B cell (primary cell): ENCODE results near the gene KLRC2. TPM values are rescaled to one million over a fixed set of nuclear protein-coding genes. Genes with fewer than 3 reads are reported as not detected.

Experiments
- ATAC-seq: fragments of 200-7000 bp; cut with Tn5 transposase; one replicate; pipeline ENCODE4 v1.10.0; 2021; ENCODE audit warnings: low read depth, mild to moderate bottlenecking, moderate number of reproducible peaks, moderate library complexity
- CTCF ChIA-PET: fragments of 350-600 bp; sonication (Branson Sonifier 250); formaldehyde crosslinking; loops from one replicate; lab custom pipeline; 2021; ENCODE audit warnings: antibody characterized with exemption, inconsistent platforms; lab: Charles Lee
- POLR2A ChIA-PET: fragments of 350-600 bp; sonication (Branson Sonifier 250); formaldehyde crosslinking; loops from one replicate; lab custom pipeline; 2021; ENCODE audit warnings: antibody characterized with exemption; lab: Charles Lee
- DNase-seq: peaks from one replicate; pipeline ENCODE4 v3.0.0; 2013
- H2AFZ ChIP-seq: 2 replicates; pipeline ENCODE4 v1.6.1; 2012; ENCODE audit warnings: mild to moderate bottlenecking, low read depth, low read length; ENCODE audit not compliant: insufficient read depth, poor library complexity, severe bottlenecking
- H3K27ac ChIP-seq, 2 donors: 1 replicate in 1 of 2; 2 replicates in 1 of 2; pipeline ENCODE4 v1.5.1; 2012 to 2013; ENCODE audit warnings: low read length in 2 of 2, mild to moderate bottlenecking in 2 of 2, moderate library complexity in 1 of 2
- H3K27me3 ChIP-seq, 4 experiments: fragments of 200-600 bp in 1 of 4; sonication (generic) in 1 of 4; replicated peaks in 1 of 4; 1 replicate in 2 of 4; 2 replicates in 2 of 4; pipeline versions ENCODE4 v1.6.1 to v1.7.0; 2013 to 2016; ENCODE audit warnings: low read length in 3 of 4, mild to moderate bottlenecking in 2 of 4, mixed read lengths in 1 of 4, moderate library complexity in 1 of 4; ENCODE audit not compliant: insufficient read depth in 4 of 4, control insufficient read depth in 3 of 4; ENCODE audit errors: control extremely low read depth in 1 of 4
- H3K36me3 ChIP-seq, 2 experiments: replicated peaks in 1 of 2; 1 replicate in 1 of 2; 2 replicates in 1 of 2; pipeline versions ENCODE4 v1.6.1 to v1.7.1; 2013; ENCODE audit warnings: low read length in 1 of 2; ENCODE audit not compliant: insufficient read depth in 2 of 2, control insufficient read depth in 1 of 2; ENCODE audit errors: control extremely low read depth in 1 of 2, extremely low read depth in 1 of 2
- H3K4me1 ChIP-seq, 2 donors: fragments of 200-600 bp in 1 of 2; sonication (generic) in 1 of 2; 1 replicate in 1 of 2; 2 replicates in 1 of 2; pipeline versions ENCODE4 v1.5.1 to v1.6.1; 2013 to 2017; ENCODE audit warnings: low read length in 2 of 2; ENCODE audit not compliant: control insufficient read depth in 2 of 2, insufficient read depth in 2 of 2
- H3K4me2 ChIP-seq: replicated peaks from 2 replicates; pipeline ENCODE3; 2012; ENCODE audit warnings: mild to moderate bottlenecking, low read depth, low read length; ENCODE audit not compliant: poor library complexity, severe bottlenecking
- H3K4me3 ChIP-seq, 5 experiments: fragments of 200-600 bp in 1 of 5; sonication (generic) in 1 of 5; 1 replicate in 3 of 5; 2 replicates in 2 of 5; pipeline versions ENCODE4 v1.5.1 to v1.7.0; 2011 to 2016; ENCODE audit warnings: low read length in 4 of 5, mild to moderate bottlenecking in 4 of 5, low read depth in 2 of 5, control low read depth in 1 of 5, moderate library complexity in 1 of 5; ENCODE audit not compliant: insufficient read depth in 1 of 5; ENCODE audit errors: control extremely low read depth in 1 of 5, extremely low read depth in 1 of 5
- H3K79me2 ChIP-seq: fragments of 200-600 bp; sonication (generic); one replicate; pipeline ENCODE4 v1.6.0; 2016; ENCODE audit warnings: low read length; ENCODE audit not compliant: control insufficient read depth, insufficient read depth
- H3K9ac ChIP-seq: fragments of 200-600 bp; sonication (generic); 2 replicates; pipeline ENCODE4 v1.6.1; 2017; ENCODE audit warnings: mild to moderate bottlenecking, low read length, moderate library complexity
- H3K9me3 ChIP-seq, 3 donors: one replicate each; pipeline versions ENCODE4 v1.6.1 to v1.7.1; 2013; ENCODE audit warnings: low read length in 2 of 3; ENCODE audit not compliant: control insufficient read depth in 2 of 3, insufficient read depth in 1 of 3; ENCODE audit errors: control extremely low read depth in 1 of 3
- H4K20me1 ChIP-seq: 2 replicates; pipeline ENCODE4 v1.6.0; 2012; ENCODE audit warnings: mild to moderate bottlenecking, low read length; ENCODE audit not compliant: insufficient read depth, control insufficient read depth, poor library complexity, severe bottlenecking
- H3K27ac Mint-ChIP-seq: one replicate; pipeline ENCODE4 v1.8.0; 2021; ENCODE audit warnings: mixed read lengths
- H3K27me3 Mint-ChIP-seq: one replicate; pipeline ENCODE4 v1.8.0; 2021; ENCODE audit warnings: mixed read lengths
- H3K4me1 Mint-ChIP-seq: one replicate; pipeline ENCODE4 v1.8.0; 2021; ENCODE audit warnings: mixed read lengths
- H3K4me3 Mint-ChIP-seq: one replicate; pipeline ENCODE4 v1.8.0; 2021; ENCODE audit warnings: mixed read lengths
- H3K9me3 Mint-ChIP-seq: one replicate; pipeline ENCODE4 v1.8.0; 2022; ENCODE audit warnings: mixed read lengths; ENCODE audit not compliant: insufficient read depth
- EZH2 ChIP-seq: IDR thresholded peaks from 2 replicates; pipeline ENCODE4 v1.6.1; 2012; ENCODE audit warnings: borderline replicate concordance, low read depth, mild to moderate bottlenecking, moderate library complexity, low read length; ENCODE audit not compliant: insufficient read depth, poor library complexity, severe bottlenecking
- whole genome bisulfite sequencing: methylation state at CpG from one replicate; pipeline ENCODE4 v1.1.5; 2013; ENCODE audit warnings: missing lambda C conversion rate; ENCODE audit not compliant: insufficient coverage; 5-methylcytosine and 5-hydroxymethylcytosine counted together
- intact Hi-C: fragments of 100-400 bp; cut with micrococcal nuclease; formaldehyde crosslinking; loops from one replicate; pipeline ENCODE4 v1.10.0; 2022
- polyA plus RNA-seq: library from polyadenylated mRNA; depleted of rRNA; stranded (reverse); fragments of >200 nt; gene quantifications from 2 replicates; pipeline ENCODE4 v1.2.3, GENCODE V29; 2012
- total RNA-seq, 2 donors: library from RNA; stranded (reverse); fragments of 120-200 nt in 1 of 2; gene quantifications; 1 replicate in 1 of 2; 2 replicates in 1 of 2; pipeline versions ENCODE4 v1.2.3 to v1.2.4, GENCODE V29; 2013 to 2022
- TF ChIP-seq, protein P1 (sequence below): fragments of 200-600 bp; IDR thresholded peaks from one replicate; pipeline ENCODE4 v1.8.0; 2022; ENCODE audit warnings: antibody characterized with exemption, mild to moderate bottlenecking

Gene KLRC2
- total and polyA plus RNA-seq, 2 donors (not counting 1 experiment from before 2014, with no cell fraction given) = 0.21 to 0.59 TPM

DNA sequence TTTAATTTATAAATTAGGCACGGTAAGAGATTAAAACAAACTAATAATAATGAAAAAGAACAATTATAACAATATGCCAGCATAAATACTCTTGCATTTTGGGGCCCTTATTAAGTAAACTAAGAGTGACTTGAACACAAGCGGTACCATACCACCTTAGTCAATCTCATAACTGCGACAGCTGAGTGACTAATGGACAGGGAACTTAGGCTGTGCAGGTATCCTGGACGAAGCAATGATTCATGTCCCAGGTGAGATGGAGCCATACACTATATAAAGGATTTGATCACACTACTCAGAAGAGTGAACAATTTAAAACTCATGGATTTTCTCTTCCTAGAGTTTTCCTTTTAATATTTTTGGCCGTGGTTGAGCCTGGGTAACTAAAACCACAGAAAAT lies 30.5 kb downstream of the KLRC2 start:
- H3K27me3 ChIP-seq = no peaks in the 10 kb centered on the region
- H3K9ac ChIP-seq = no peak overlapping the region
- no peaks in the 10 kb centered on the region for H3K79me2 ChIP-seq
- intact Hi-C loops = no loop called here
- no peak for TF ChIP-seq EZH2
- TF ChIP-seq, protein P1, sequence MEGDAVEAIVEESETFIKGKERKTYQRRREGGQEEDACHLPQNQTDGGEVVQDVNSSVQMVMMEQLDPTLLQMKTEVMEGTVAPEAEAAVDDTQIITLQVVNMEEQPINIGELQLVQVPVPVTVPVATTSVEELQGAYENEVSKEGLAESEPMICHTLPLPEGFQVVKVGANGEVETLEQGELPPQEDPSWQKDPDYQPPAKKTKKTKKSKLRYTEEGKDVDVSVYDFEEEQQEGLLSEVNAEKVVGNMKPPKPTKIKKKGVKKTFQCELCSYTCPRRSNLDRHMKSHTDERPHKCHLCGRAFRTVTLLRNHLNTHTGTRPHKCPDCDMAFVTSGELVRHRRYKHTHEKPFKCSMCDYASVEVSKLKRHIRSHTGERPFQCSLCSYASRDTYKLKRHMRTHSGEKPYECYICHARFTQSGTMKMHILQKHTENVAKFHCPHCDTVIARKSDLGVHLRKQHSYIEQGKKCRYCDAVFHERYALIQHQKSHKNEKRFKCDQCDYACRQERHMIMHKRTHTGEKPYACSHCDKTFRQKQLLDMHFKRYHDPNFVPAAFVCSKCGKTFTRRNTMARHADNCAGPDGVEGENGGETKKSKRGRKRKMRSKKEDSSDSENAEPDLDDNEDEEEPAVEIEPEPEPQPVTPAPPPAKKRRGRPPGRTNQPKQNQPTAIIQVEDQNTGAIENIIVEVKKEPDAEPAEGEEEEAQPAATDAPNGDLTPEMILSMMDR = no peak
- no peak overlapping the region for H3K27ac ChIP-seq
- no CpG with 5 or more reads among the region's 5 CpGs for WGBS
- ChIA-PET POLR2A (no interaction called here), CTCF (no interaction called here)
- no peak overlapping the region for H3K4me3 Mint-ChIP-seq
- no peaks in the 10 kb centered on the region for H3K9me3 Mint-ChIP-seq
- H3K27ac Mint-ChIP-seq = no peak overlapping the region
- peaks cover 0 to 3% (median 0%) of the 10 kb centered on the region in 3 donors for H3K9me3 ChIP-seq
- DNase-seq (no peak), ATAC-seq (no peak)
- H3K4me3 ChIP-seq = no peak overlapping the region
- no peaks in the 10 kb centered on the region for H3K36me3 ChIP-seq
- H4K20me1 ChIP-seq = no peaks in the 10 kb centered on the region
- H3K4me2 ChIP-seq = no peak overlapping the region
- H3K4me1 ChIP-seq = peaks cover 10% of the 10 kb centered on the region in 2 donors
- H3K27me3 Mint-ChIP-seq = peaks cover 19% of the 10 kb centered on the region
- peaks cover 7% of the 10 kb centered on the region for H3K4me1 Mint-ChIP-seq
- H2AFZ ChIP-seq = no peak overlapping the region

DNA sequence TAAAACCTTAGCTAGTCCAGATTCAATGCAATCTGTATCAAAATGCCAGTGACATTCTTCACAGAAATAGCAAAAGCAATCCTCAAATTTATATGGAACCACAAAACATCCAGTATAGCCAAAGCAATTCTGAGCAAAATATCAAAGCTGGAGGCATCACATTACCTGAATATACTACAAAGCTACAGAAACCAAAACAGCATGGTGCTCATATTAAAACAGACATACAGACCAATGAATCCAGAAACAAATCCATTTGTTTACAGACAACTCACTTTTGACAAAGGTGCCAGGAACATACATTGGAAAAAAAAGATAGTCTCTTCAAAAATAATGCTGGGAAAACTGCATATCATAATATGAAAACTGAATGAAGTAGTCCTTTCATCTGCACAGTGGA lies 31.0 kb downstream of the KLRC2 start:
- CTCF ChIA-PET = no interaction called here
- no peak overlapping the region for H3K27ac Mint-ChIP-seq
- POLR2A ChIA-PET = no interaction called here

More for the DNA sequence above, 31.0 kb downstream of the KLRC2 start:
- no peak overlapping the region for H3K4me3 Mint-ChIP-seq
- H3K27me3 ChIP-seq = no peaks in the 10 kb centered on the region
- H3K4me1 ChIP-seq = peaks cover 10% of the 10 kb centered on the region in 2 donors
- H2AFZ ChIP-seq = no peak overlapping the region
- H3K79me2 ChIP-seq = no peaks in the 10 kb centered on the region
- peaks cover 7% of the 10 kb centered on the region for H3K4me1 Mint-ChIP-seq
- no peak overlapping the region for H3K4me3 ChIP-seq
- no peak overlapping the region for H3K27ac ChIP-seq
- H3K4me2 ChIP-seq = no peak overlapping the region
- ATAC-seq = no peak
- H3K27me3 Mint-ChIP-seq = peaks cover 23% of the 10 kb centered on the region
- peaks cover 0 to 3% (median 0%) of the 10 kb centered on the region in 3 donors for H3K9me3 ChIP-seq
- H3K36me3 ChIP-seq = no peaks in the 10 kb centered on the region
- intact Hi-C loops = no loop called here
- H4K20me1 ChIP-seq = no peaks in the 10 kb centered on the region
- no peak for DNase-seq
- TF ChIP-seq, protein P1 = no peak
- TF ChIP-seq EZH2 = no peak
- no peaks in the 10 kb centered on the region for H3K9me3 Mint-ChIP-seq
- H3K9ac ChIP-seq = no peak overlapping the region
